Kasumi-1 (cell line): ENCODE measurements around the gene DERA.
A peak's percentile ranks its signal among the peaks of the same experiment; 100 is the strongest.

Experiments
- DNase-seq, 2 experiments: peaks; one replicate each; lab custom pipeline; 2025; lab: John Stamatoyannopoulos, UW

Gene DERA

GRCh38 chr12:16075887-16076286, 164.8 kb downstream of the DERA start:
- no peak for DNase-seq

GRCh38 chr12:16076557-16076956, 165.4 kb downstream of the DERA start:
- peak; percentile 52 to 53 for DNase-seq

- DNase-seq = no peak
Measured at GRCh38 chr12:16076970-16077522, 165.9 kb downstream of the DERA start.

- no peak for DNase-seq
Measured at GRCh38 chr12:16086462-16086861, 175.3 kb downstream of the DERA start.

GRCh38 chr12:16086942-16087341, 175.8 kb downstream of the DERA start:
- DNase-seq = no peak
